GM21381 (cell line): ENCODE measurements around the gene ARID5B.

ENCODE experiments used
- ATAC-seq: cut with Tn5 transposase; IDR thresholded peaks from one replicate; pipeline ENCODE4 v1.9.1; 2021; ENCODE audit warnings: mild to moderate bottlenecking, moderate library complexity; ENCODE audit not compliant: unreplicated experiment

The ARID5B gene

GRCh38 chr10:62068464-62068863 lies 167.0 kb downstream of the ARID5B start:
- no peak for ATAC-seq

GRCh38 chr10:62069452-62070178 lies 168.1 kb downstream of the ARID5B start:
- ATAC-seq = no peak

GRCh38 chr10:62071846-62072281 lies 170.4 kb downstream of the ARID5B start:
- ATAC-seq = no peak

GRCh38 chr10:62072901-62073300 lies 171.4 kb downstream of the ARID5B start:
- ATAC-seq = no peak

- no peak for ATAC-seq
These were observed 171.9 kb downstream of the ARID5B start for GRCh38 chr10:62073429-62073828.

- no peak for ATAC-seq
These were observed 173.9 kb downstream of the ARID5B start for GRCh38 chr10:62075414-62075813.

GRCh38 chr10:62075912-62076311 lies 174.4 kb downstream of the ARID5B start:
- ATAC-seq = no peak

- ATAC-seq = no peak
These were observed 175.4 kb downstream of the ARID5B start for GRCh38 chr10:62076891-62077290.

GRCh38 chr10:62077330-62078015 lies 176.0 kb downstream of the ARID5B start:
- no peak for ATAC-seq

- ATAC-seq = peak; percentile 72
These were observed 178.5 kb downstream of the ARID5B start for GRCh38 chr10:62079885-62080559.

GRCh38 chr10:62080905-62081304 lies 179.4 kb downstream of the ARID5B start:
- no peak for ATAC-seq

GRCh38 chr10:62081341-62082270 lies 180.1 kb downstream of the ARID5B start:
- no peak for ATAC-seq

- ATAC-seq = no peak
These were observed 180.8 kb downstream of the ARID5B start for GRCh38 chr10:62082271-62082656.

- peak; percentile 37 for ATAC-seq
These were observed 181.4 kb downstream of the ARID5B start for GRCh38 chr10:62082729-62083411.

- no peak for ATAC-seq
These were observed 182.1 kb downstream of the ARID5B start for GRCh38 chr10:62083412-62084267.

- ATAC-seq = no peak
These were observed 183.0 kb downstream of the ARID5B start for GRCh38 chr10:62084451-62084850.

GRCh38 chr10:62085404-62085803 lies 183.9 kb downstream of the ARID5B start:
- no peak for ATAC-seq

- ATAC-seq = no peak
These were observed 184.3 kb downstream of the ARID5B start for GRCh38 chr10:62085821-62086220.

- no peak for ATAC-seq
These were observed 185.8 kb downstream of the ARID5B start for GRCh38 chr10:62087329-62087728.
